A549 (cell line): ENCODE measurements around the gene OR2T2. TPM values are rescaled to one million over a fixed set of nuclear protein-coding genes. Genes with fewer than 3 reads are reported as not detected.
"Not testable (repeated sequence)": the region's sequence is repeated elsewhere in the genome, so short reads cannot be mapped to it uniquely, and the experiment has no call there.

Experiments used
- ATAC-seq, 2 experiments: fragments of 200-7000 bp in 1 of 2; fragments of >200 bp in 1 of 2; cut with Nextera tagmentation in 1 of 2; cut with Tn5 transposase in 1 of 2; 3 replicates each; pipeline versions ENCODE4 v1.8.0 to v1.9.1; 2018 to 2020; ENCODE audit warnings: mild to moderate bottlenecking in 1 of 2, moderate library complexity in 1 of 2
- CTCF ChIA-PET: fragments of 300-600 bp; sonication (Branson Sonifier 250); formaldehyde crosslinking; extraction: SDS; loops from one replicate; lab custom pipeline; 2021; ENCODE audit warnings: antibody characterized with exemption, inconsistent platforms; lab: Yijun Ruan, JAX
- POLR2A ChIA-PET: fragments of 350-600 bp; formaldehyde crosslinking; extraction: SDS; loops from one replicate; lab custom pipeline; 2021; ENCODE audit warnings: antibody characterized with exemption, inconsistent platforms; lab: Yijun Ruan, JAX
- DNase-seq, 2 experiments: peaks; one replicate each; pipeline versions ENCODE4 v3.0.0 to v3.0.0-alpha.2; 2011 to 2016; ENCODE audit warnings: low read depth in 1 of 2, low spot score in 1 of 2
- FAIRE-seq: peaks from 2 replicates; lab custom pipeline; 2011; peaks lifted over from hg19 to GRCh38; lab: Jason Lieb, UNC
- H3K27ac ChIP-seq, 2 experiments: fragments of >200 bp; sonication (Bioruptor Twin); formaldehyde crosslinking; 3 replicates each; pipeline ENCODE4 v1.5.1; 2016 to 2017
- H3K4me1 ChIP-seq: fragments of >200 bp; sonication (Bioruptor Twin); formaldehyde crosslinking; 3 replicates; pipeline ENCODE4 v1.6.1; 2016
- H3K4me2 ChIP-seq: fragments of >200 bp; sonication (Bioruptor Twin); formaldehyde crosslinking; 3 replicates; pipeline ENCODE4 v1.6.1; 2016
- H3K4me3 ChIP-seq: fragments of >200 bp; sonication (Bioruptor Twin); formaldehyde crosslinking; 3 replicates; pipeline ENCODE4 v1.5.1; 2016
- H3K9me3 ChIP-seq: fragments of >200 bp; sonication (Bioruptor Twin); formaldehyde crosslinking; 3 replicates; pipeline ENCODE4 v1.6.1; 2016
- BCL3 ChIP-seq: fragments of >200 bp; sonication (Bioruptor Twin); formaldehyde crosslinking; IDR thresholded peaks from 3 replicates; pipeline ENCODE4 v1.6.1; 2016
- BHLHE40 ChIP-seq: IDR thresholded peaks from 2 replicates; pipeline ENCODE4 v1.6.1; 2012; ENCODE audit warnings: low read depth, low read length, inconsistent platforms
- CBX2 ChIP-seq: fragments of 200-600 bp; sonication (generic); IDR thresholded peaks from 2 replicates; pipeline ENCODE4 v1.6.1; 2016; ENCODE audit warnings: low read depth, mild to moderate bottlenecking, borderline replicate concordance
- CBX8 ChIP-seq: fragments of 200-600 bp; sonication (generic); IDR thresholded peaks from 2 replicates; pipeline ENCODE4 v1.6.1; 2016
- CHD2 ChIP-seq: fragments of 150-350 bp; IDR thresholded peaks from 2 replicates; pipeline ENCODE4 v1.6.1; 2014; ENCODE audit warnings: low read length; ENCODE audit not compliant: partially characterized antibody
- CHD4 ChIP-seq: fragments of 200-600 bp; sonication (generic); IDR thresholded peaks from 2 replicates; pipeline ENCODE4 v1.6.1; 2016; ENCODE audit warnings: antibody characterized with exemption, mild to moderate bottlenecking, borderline replicate concordance
- CTCF ChIP-seq: fragments of >200 bp; sonication (Bioruptor Twin); formaldehyde crosslinking; IDR thresholded peaks from 3 replicates; pipeline ENCODE4 v1.5.1; 2016
- EHF ChIP-seq: fragments of 250-450 bp; sonication (Bioruptor Pico); IDR thresholded peaks from 2 replicates; pipeline ENCODE4 v1.5.0; 2020; ENCODE audit warnings: mild to moderate bottlenecking
- EP300 ChIP-seq, 2 experiments: fragments of >200 bp; sonication (Bioruptor Twin); formaldehyde crosslinking; IDR thresholded peaks; 2 replicates in 1 of 2; 3 replicates in 1 of 2; pipeline ENCODE4 v1.6.1; 2016 to 2017
- ESRRA ChIP-seq: fragments of 150-350 bp; IDR thresholded peaks from 2 replicates; pipeline ENCODE4 v1.6.1; 2014; ENCODE audit warnings: mild to moderate bottlenecking, low read length, borderline replicate concordance
- GATA3 ChIP-seq: IDR thresholded peaks from 2 replicates; pipeline ENCODE4 v1.6.1; 2012; ENCODE audit warnings: borderline replicate concordance
- HDAC2 ChIP-seq: fragments of 200-600 bp; sonication (generic); IDR thresholded peaks from 2 replicates; pipeline ENCODE4 v1.6.1; 2016
- HOXA7 ChIP-seq: fragments of 250-450 bp; sonication (Bioruptor Pico); IDR thresholded peaks from 2 replicates; pipeline ENCODE4 v1.5.0; 2020; ENCODE audit warnings: mild to moderate bottlenecking, moderate library complexity
- HOXB5 ChIP-seq: fragments of 250-450 bp; sonication (Bioruptor Pico); IDR thresholded peaks from 2 replicates; pipeline ENCODE4 v1.5.0; 2020; ENCODE audit warnings: mild to moderate bottlenecking, moderate library complexity
- KDM1A ChIP-seq: fragments of 200-600 bp; sonication (generic); IDR thresholded peaks from 2 replicates; pipeline ENCODE4 v1.6.1; 2016; ENCODE audit warnings: low read depth, mild to moderate bottlenecking
- MAZ ChIP-seq: fragments of 150-350 bp; IDR thresholded peaks from 2 replicates; pipeline ENCODE4 v1.6.1; 2014; ENCODE audit warnings: antibody characterized with exemption, low read depth, low read length, borderline replicate concordance
- NR3C1 ChIP-seq: fragments of >200 bp; sonication (Bioruptor Twin); formaldehyde crosslinking; IDR thresholded peaks from 3 replicates; pipeline ENCODE4 v1.6.1; 2017
- PBX3 ChIP-seq: IDR thresholded peaks from 2 replicates; pipeline ENCODE4 v1.6.1; 2012
- PHF8 ChIP-seq: fragments of 200-600 bp; sonication (generic); IDR thresholded peaks from 2 replicates; pipeline ENCODE4 v1.6.1; 2016; ENCODE audit warnings: low read depth, mild to moderate bottlenecking, antibody characterized with exemption, moderate library complexity, borderline replicate concordance
- RAD21 ChIP-seq, 2 experiments: fragments of >200 bp in 1 of 2; sonication (Bioruptor Twin) in 1 of 2; formaldehyde crosslinking in 1 of 2; IDR thresholded peaks in 1 of 2; conservative IDR thresholded peaks in 1 of 2; 2 replicates in 1 of 2; 3 replicates in 1 of 2; pipeline ENCODE4 v1.6.1; 2012 to 2018; ENCODE audit warnings: inconsistent platforms in 1 of 2
- RCOR1 ChIP-seq: fragments of 150-350 bp; IDR thresholded peaks from 2 replicates; pipeline ENCODE4 v1.6.1; 2014; ENCODE audit warnings: antibody characterized with exemption, low read length, low read depth
- RNF2 ChIP-seq: fragments of 200-600 bp; sonication (generic); IDR thresholded peaks from 2 replicates; pipeline ENCODE4 v1.6.1; 2016; ENCODE audit warnings: low read depth, mild to moderate bottlenecking, antibody characterized with exemption, moderate library complexity, borderline replicate concordance
- SREBF2 ChIP-seq: fragments of 450-650 bp; IDR thresholded peaks from 2 replicates; pipeline ENCODE4 v1.6.1; 2014; ENCODE audit warnings: mild to moderate bottlenecking, moderate library complexity
- ZC3H11A ChIP-seq: fragments of 450-650 bp; IDR thresholded peaks from 2 replicates; pipeline ENCODE4 v1.6.1; 2014; ENCODE audit warnings: antibody characterized with exemption, mild to moderate bottlenecking
- ZFP36 ChIP-seq: fragments of 450-650 bp; IDR thresholded peaks from 2 replicates; pipeline ENCODE4 v1.6.1; 2014; ENCODE audit warnings: borderline replicate concordance; ENCODE audit not compliant: partially characterized antibody
- WGBS: methylation state at CpG from one replicate; pipeline ENCODE4 v1.1.6; 2017; ENCODE audit errors: missing lambda C conversion rate; 5-methylcytosine and 5-hydroxymethylcytosine counted together
- polyA minus RNA-seq: library from RNA; depleted of rRNA, polyadenylated mRNA; stranded (reverse); fragments of >200 nt; gene quantifications from 2 replicates; pipeline ENCODE4 v1.2.3, GENCODE V29; 2011; rRNA and poly(A)+ RNA removed
- polyA plus RNA-seq, 4 experiments: library from polyadenylated mRNA; depleted of rRNA in 3 of 4; stranded (reverse); fragments of >200 nt; fragmentation: RNase III in 1 of 4; extraction: RNeasy Plus Mini Kit Qiagen cat#74134 plus additional on column Dnase treatment in 1 of 4; gene quantifications; 2 replicates in 3 of 4; 3 replicates in 1 of 4; pipeline ENCODE4 v1.2.3, GENCODE V29; 2011 to 2017
- TF ChIP-seq, protein P1 (sequence below): IDR thresholded peaks from 2 replicates; pipeline ENCODE4 v1.6.1; 2012; ENCODE audit warnings: low read depth, borderline replicate concordance

OR2T2 gene, protein sequence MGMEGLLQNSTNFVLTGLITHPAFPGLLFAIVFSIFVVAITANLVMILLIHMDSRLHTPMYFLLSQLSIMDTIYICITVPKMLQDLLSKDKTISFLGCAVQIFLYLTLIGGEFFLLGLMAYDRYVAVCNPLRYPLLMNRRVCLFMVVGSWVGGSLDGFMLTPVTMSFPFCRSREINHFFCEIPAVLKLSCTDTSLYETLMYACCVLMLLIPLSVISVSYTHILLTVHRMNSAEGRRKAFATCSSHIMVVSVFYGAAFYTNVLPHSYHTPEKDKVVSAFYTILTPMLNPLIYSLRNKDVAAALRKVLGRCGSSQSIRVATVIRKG
- polyA plus RNA-seq (2011; rRNA removed) (not detected in 2 replicates), polyA plus RNA-seq (2017; fragmentation: RNase III; extraction: RNeasy Plus Mini Kit Qiagen cat#74134 plus additional on column Dnase treatment) (not detected in 3 replicates), polyA minus RNA-seq (not detected in 2 replicates)
- polyA plus RNA-seq (2012; cell fraction: cytosol; rRNA removed): not detected in 2 replicates
- polyA plus RNA-seq (2012; cell fraction: nucleus; rRNA removed): not detected in 2 replicates

- DNase-seq, H3K4me3 ChIP-seq, H3K4me2 ChIP-seq, ATAC-seq, H3K9me3 ChIP-seq, CTCF ChIA-PET, POLR2A ChIA-PET, FAIRE-seq, H3K4me1 ChIP-seq, H3K27ac ChIP-seq: not testable (repeated sequence)
- 0% methylated on average over 1 of the region's 2 CpGs for WGBS
These were observed at the start of gene OR2T2 for GRCh38 chr1:248445399-248445798. TSS of gene OR2T2 (plus strand) at chr1:248445637. CDS start at chr1:248452798, 7,161 bp downstream.

GRCh38 chr1:248402748-248403147 is 42.7 kb upstream of the OR2T2 start, which contains the start of gene OR2T1:
TSS of gene OR2T1 (plus strand) at chr1:248403048. CDS start at chr1:248406148, 3,100 bp downstream.
- H3K9me3 ChIP-seq: peaks cover 8% of the 10 kb centered on the region; the same call in 1 of the 3 replicates
- no peaks in the 10 kb centered on the region for H3K4me1 ChIP-seq
- ATAC-seq (no peak), DNase-seq (no peak), FAIRE-seq (no peak)
- no peak within 1 kb of the TSS for H3K27ac ChIP-seq
- H3K4me2 ChIP-seq: no peak within 1 kb of the TSS
- TF ChIP-seq BHLHE40 (no peak), RNF2 (no peak), PHF8 (no peak), CTCF (no peak), PBX3 (no peak), CBX8 (no peak), EHF (CRISPR knock-in tag) (no peak), ESRRA (no peak), HOXA7 (CRISPR knock-in tag) (no peak), SREBF2 (no peak), RCOR1 (no peak), RAD21 (conservative IDR thresholded peaks at IDR 0.05 in 1 of 2, IDR thresholded peaks at IDR 0.05 in 1 of 2) (no peak), CBX2 (no peak), HDAC2 (no peak), HOXB5 (no peak)
- WGBS: 3% methylated on average over 3 of the region's 3 CpGs
- H3K4me3 ChIP-seq: no peak within 1 kb of the TSS
- POLR2A ChIA-PET: no interaction called here
- CTCF ChIA-PET: no interaction called here

- Histone ChIP-seq H3K4me3 (no peak overlapping the region), H3K9me3 (peaks cover 8% of the 10 kb centered on the region; the same call in 2 of the 3 replicates), H3K4me1 (no peaks in the 10 kb centered on the region), H3K4me2 (no peak overlapping the region), H3K27ac (no peak overlapping the region)
- POLR2A ChIA-PET: no interaction called here
- DNase-seq: peak; percentile 14 to 30
- TF ChIP-seq CHD4: no peak
- no peak for TF ChIP-seq NR3C1
- no peak for TF ChIP-seq BHLHE40
- TF ChIP-seq EP300 (IDR thresholded peaks at IDR 0.05): no peak
- TF ChIP-seq RAD21 (conservative IDR thresholded peaks at IDR 0.05 in 1 of 2, IDR thresholded peaks at IDR 0.05 in 1 of 2): no peak
- TF ChIP-seq EHF (CRISPR knock-in tag): no peak
- TF ChIP-seq PBX3: no peak
- no peak for TF ChIP-seq KDM1A
- TF ChIP-seq HOXB5: no peak
- TF ChIP-seq MAZ: no peak
- TF ChIP-seq ESRRA: no peak
- no peak for TF ChIP-seq ZFP36
- no peak for TF ChIP-seq BCL3
- no peak for TF ChIP-seq ZC3H11A
- TF ChIP-seq, protein P1, sequence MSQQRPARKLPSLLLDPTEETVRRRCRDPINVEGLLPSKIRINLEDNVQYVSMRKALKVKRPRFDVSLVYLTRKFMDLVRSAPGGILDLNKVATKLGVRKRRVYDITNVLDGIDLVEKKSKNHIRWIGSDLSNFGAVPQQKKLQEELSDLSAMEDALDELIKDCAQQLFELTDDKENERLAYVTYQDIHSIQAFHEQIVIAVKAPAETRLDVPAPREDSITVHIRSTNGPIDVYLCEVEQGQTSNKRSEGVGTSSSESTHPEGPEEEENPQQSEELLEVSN: no peak
- TF ChIP-seq GATA3: no peak
- TF ChIP-seq CHD2: no peak
- WGBS: 57% methylated on average over 6 of the region's 6 CpGs
- CTCF ChIA-PET: no interaction called here
- peak; percentile 100 for FAIRE-seq
- peak in 1 of 2 experiments; percentile 68; a peak in 1 of 6 replicates for ATAC-seq
These were observed 41.4 kb upstream of the OR2T2 start for GRCh38 chr1:248404024-248404423.
